Measurements from ENCODE around the gene ANKS1B.

ANKS1B gene

DNA sequence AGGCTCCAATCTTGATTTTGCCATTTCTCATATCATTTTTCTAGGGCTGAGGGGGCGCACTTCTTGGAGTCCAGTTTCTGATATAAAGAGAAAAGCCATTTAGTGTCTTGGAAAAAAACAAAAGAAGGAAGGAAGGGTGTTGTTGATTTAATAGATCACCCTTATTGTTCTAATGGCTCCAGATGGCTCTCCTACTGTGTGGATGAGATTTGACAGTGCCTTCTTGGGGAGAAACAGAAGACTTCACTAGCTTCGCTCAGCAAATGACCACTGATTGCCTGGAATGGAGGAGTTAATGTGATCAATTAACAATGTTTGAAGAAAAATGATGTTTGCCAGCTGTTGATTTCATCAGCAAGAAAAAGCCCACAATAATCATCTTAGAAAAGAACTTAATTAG, 1123.5 kb downstream of the ANKS1B start:
- Histone ChIP-seq H3K4me1 (ENCODE audit: insufficient read depth, low read length, severe bottlenecking) (no peaks in the 10 kb centered on the region), H3K79me2 (ENCODE audit: insufficient read depth, low read length) (no peaks in the 10 kb centered on the region), H3K9me2 (ENCODE audit: low read depth, low read length) (no peaks in the 10 kb centered on the region)

DNA sequence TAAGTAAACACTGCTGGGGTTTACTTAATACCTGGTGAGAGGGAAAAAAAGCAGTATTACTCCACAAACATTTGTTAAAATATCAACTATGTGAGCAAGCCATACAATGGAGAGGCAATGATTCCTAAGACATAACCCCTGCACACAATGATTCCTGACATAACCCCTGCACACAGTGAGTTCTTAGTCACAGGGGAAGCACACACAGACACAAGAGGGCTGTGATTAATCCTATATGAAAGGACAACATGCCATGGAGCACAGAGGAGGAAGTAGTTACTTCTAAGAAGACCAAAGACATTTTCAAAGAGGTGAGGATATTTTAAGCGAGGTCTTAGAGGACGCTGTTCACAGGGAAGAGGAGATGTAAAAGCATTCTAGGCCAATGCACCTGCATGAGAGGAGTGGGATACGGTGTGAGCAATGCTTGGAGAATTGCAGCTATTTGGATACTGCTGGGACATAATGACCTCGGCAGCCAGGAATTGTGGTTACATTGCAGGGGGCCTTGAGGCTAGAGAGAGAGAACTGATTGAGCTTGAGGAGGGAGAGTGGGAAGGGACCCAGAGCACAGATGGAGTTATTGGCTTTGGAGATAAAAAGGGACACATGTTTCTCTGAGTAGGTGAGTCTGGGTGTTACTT, 1127.7 kb downstream of the ANKS1B start:
- Histone ChIP-seq H3K9me3 (ENCODE audit: low read length) (no peaks in the 10 kb centered on the region), H3K4me1 (ENCODE audit: insufficient read depth, low read length, severe bottlenecking) (no peaks in the 10 kb centered on the region), H3K27me3 (ENCODE audit: insufficient read depth, low read length) (no peaks in the 10 kb centered on the region), H3K4me3 (ENCODE audit: low read depth, low read length, poor library complexity, severe bottlenecking) (no peak overlapping the region), H4K20me1 (ENCODE audit: insufficient read depth, low read length) (no peaks in the 10 kb centered on the region), H2AFZ (ENCODE audit: low read length) (no peak overlapping the region), H3K4me2 (ENCODE audit: low read length) (no peak overlapping the region), H3K79me2 (ENCODE audit: insufficient read depth, low read length) (no peaks in the 10 kb centered on the region), H3K9ac (ENCODE audit: low read length) (no peak overlapping the region), H3K27ac (ENCODE audit: low read depth, low read length, poor library complexity, severe bottlenecking) (no peak overlapping the region), H3K36me3 (ENCODE audit: insufficient read depth, low read length) (no peaks in the 10 kb centered on the region), H3F3A (ENCODE audit: insufficient read depth, low read length) (no peaks in the 10 kb centered on the region), H3K9me2 (ENCODE audit: low read depth, low read length) (no peaks in the 10 kb centered on the region)
- TF ChIP-seq, protein P1, sequence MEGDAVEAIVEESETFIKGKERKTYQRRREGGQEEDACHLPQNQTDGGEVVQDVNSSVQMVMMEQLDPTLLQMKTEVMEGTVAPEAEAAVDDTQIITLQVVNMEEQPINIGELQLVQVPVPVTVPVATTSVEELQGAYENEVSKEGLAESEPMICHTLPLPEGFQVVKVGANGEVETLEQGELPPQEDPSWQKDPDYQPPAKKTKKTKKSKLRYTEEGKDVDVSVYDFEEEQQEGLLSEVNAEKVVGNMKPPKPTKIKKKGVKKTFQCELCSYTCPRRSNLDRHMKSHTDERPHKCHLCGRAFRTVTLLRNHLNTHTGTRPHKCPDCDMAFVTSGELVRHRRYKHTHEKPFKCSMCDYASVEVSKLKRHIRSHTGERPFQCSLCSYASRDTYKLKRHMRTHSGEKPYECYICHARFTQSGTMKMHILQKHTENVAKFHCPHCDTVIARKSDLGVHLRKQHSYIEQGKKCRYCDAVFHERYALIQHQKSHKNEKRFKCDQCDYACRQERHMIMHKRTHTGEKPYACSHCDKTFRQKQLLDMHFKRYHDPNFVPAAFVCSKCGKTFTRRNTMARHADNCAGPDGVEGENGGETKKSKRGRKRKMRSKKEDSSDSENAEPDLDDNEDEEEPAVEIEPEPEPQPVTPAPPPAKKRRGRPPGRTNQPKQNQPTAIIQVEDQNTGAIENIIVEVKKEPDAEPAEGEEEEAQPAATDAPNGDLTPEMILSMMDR (IDR thresholded peaks at IDR 0.05; ENCODE audit: low read length) = no peak
- no peak for TF ChIP-seq EZH2 (IDR thresholded peaks at IDR 0.05; ENCODE audit: borderline replicate concordance, low read length)

More for the DNA sequence above, 1123.5 kb downstream of the ANKS1B start:
- H3K27ac ChIP-seq (ENCODE audit: low read depth, low read length, poor library complexity, severe bottlenecking) = no peak overlapping the region
- no peak overlapping the region for H3K9ac ChIP-seq (ENCODE audit: low read length)
- no peaks in the 10 kb centered on the region for H4K20me1 ChIP-seq (ENCODE audit: insufficient read depth, low read length)
- H3K27me3 ChIP-seq (ENCODE audit: insufficient read depth, low read length) = no peaks in the 10 kb centered on the region
- TF ChIP-seq, protein P1 (IDR thresholded peaks at IDR 0.05; ENCODE audit: low read length) = no peak
- TF ChIP-seq EZH2 (IDR thresholded peaks at IDR 0.05; ENCODE audit: borderline replicate concordance, low read length) = no peak
- no peaks in the 10 kb centered on the region for H3K36me3 ChIP-seq (ENCODE audit: insufficient read depth, low read length)
- no peak overlapping the region for H3K4me2 ChIP-seq (ENCODE audit: low read length)
- no peak overlapping the region for H3K4me3 ChIP-seq (ENCODE audit: low read depth, low read length, poor library complexity, severe bottlenecking)
- H3K9me3 ChIP-seq (ENCODE audit: low read length) = no peaks in the 10 kb centered on the region
- H2AFZ ChIP-seq (ENCODE audit: low read length) = no peak overlapping the region
- no peaks in the 10 kb centered on the region for H3F3A ChIP-seq (ENCODE audit: insufficient read depth, low read length)

DNA sequence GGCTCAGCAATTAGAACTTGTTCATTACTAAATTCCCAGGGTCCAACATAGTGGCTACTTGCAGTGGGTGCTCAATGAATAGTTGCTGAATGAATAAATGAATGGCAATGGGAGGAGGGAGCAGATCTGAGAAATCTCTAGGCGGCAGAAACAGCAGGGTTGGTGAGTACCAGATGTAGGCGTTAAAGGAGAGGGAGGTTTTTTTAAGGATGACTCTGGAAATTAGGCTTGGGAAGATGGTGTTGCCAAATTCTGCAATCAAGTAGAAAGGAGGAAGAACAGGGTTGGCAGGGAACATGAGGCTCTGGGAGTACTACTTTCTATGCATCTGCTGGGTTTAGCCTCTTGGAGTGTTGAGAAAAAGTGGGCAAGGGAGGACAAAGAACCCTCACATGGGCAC, 1132.6 kb downstream of the ANKS1B start:
- Histone ChIP-seq H3K9me3 (ENCODE audit: low read length) (no peaks in the 10 kb centered on the region), H3K4me2 (ENCODE audit: low read length) (no peak overlapping the region), H3K4me3 (ENCODE audit: low read depth, low read length, poor library complexity, severe bottlenecking) (no peak overlapping the region), H3K27me3 (ENCODE audit: insufficient read depth, low read length) (no peaks in the 10 kb centered on the region), H3K36me3 (ENCODE audit: insufficient read depth, low read length) (no peaks in the 10 kb centered on the region), H3K27ac (ENCODE audit: low read depth, low read length, poor library complexity, severe bottlenecking) (no peak overlapping the region), H3K9me2 (ENCODE audit: low read depth, low read length) (no peaks in the 10 kb centered on the region), H2AFZ (ENCODE audit: low read length) (no peak overlapping the region), H3F3A (ENCODE audit: insufficient read depth, low read length) (no peaks in the 10 kb centered on the region), H3K79me2 (ENCODE audit: insufficient read depth, low read length) (no peaks in the 10 kb centered on the region), H4K20me1 (ENCODE audit: insufficient read depth, low read length) (no peaks in the 10 kb centered on the region), H3K4me1 (ENCODE audit: insufficient read depth, low read length, severe bottlenecking) (no peaks in the 10 kb centered on the region), H3K9ac (ENCODE audit: low read length) (no peak overlapping the region)
- TF ChIP-seq, protein P1 (IDR thresholded peaks at IDR 0.05; ENCODE audit: low read length) = no peak
- no peak for TF ChIP-seq EZH2 (IDR thresholded peaks at IDR 0.05; ENCODE audit: borderline replicate concordance, low read length)

Measured in OCI-LY1 (cell line).